H9 (cell line): ENCODE measurements around the gene MTOR. TPM values are rescaled to one million over a fixed set of nuclear protein-coding genes. Genes with fewer than 3 reads are reported as not detected.

ENCODE experiments used
- DNase-seq: peaks from one replicate; pipeline ENCODE4 v3.0.0-alpha.2; 2017
- H2AFZ ChIP-seq: one replicate; pipeline ENCODE4 v1.6.1; 2013; ENCODE audit warnings: mild to moderate bottlenecking, low read length, control low read depth, moderate library complexity
- H2AK5ac ChIP-seq: 2 replicates; pipeline ENCODE4 v1.6.1; 2013; ENCODE audit warnings: low read length, control low read depth, mixed read lengths; ENCODE audit not compliant: insufficient read length
- H2BK120ac ChIP-seq: one replicate; pipeline ENCODE4 v1.6.1; 2013; ENCODE audit warnings: low read depth, mild to moderate bottlenecking, low read length, control low read depth, inconsistent platforms; ENCODE audit not compliant: poor library complexity, severe bottlenecking
- H2BK12ac ChIP-seq: 2 replicates; pipeline ENCODE4 v1.6.1; 2013; ENCODE audit warnings: low read length, control low read depth, mixed read lengths, low read depth; ENCODE audit not compliant: insufficient read length
- H2BK15ac ChIP-seq: 2 replicates; pipeline ENCODE4 v1.6.1; 2013; ENCODE audit warnings: low read depth, low read length, control low read depth
- H2BK20ac ChIP-seq: one replicate; pipeline ENCODE4 v1.6.1; 2013; ENCODE audit warnings: low read depth, mild to moderate bottlenecking, low read length, control low read depth, inconsistent platforms; ENCODE audit not compliant: poor library complexity, severe bottlenecking
- H2BK5ac ChIP-seq: 2 replicates; pipeline ENCODE4 v1.6.1; 2013; ENCODE audit warnings: low read length, control low read depth, mixed read lengths; ENCODE audit not compliant: insufficient read length
- H3K14ac ChIP-seq: 2 replicates; pipeline ENCODE4 v1.6.1; 2013; ENCODE audit warnings: low read length, control low read depth; ENCODE audit not compliant: insufficient read depth
- H3K18ac ChIP-seq: 2 replicates; pipeline ENCODE4 v1.6.1; 2013; ENCODE audit warnings: low read depth, mild to moderate bottlenecking, mixed read lengths, low read length, control low read depth; ENCODE audit not compliant: insufficient read length
- H3K23ac ChIP-seq: 2 replicates; pipeline ENCODE4 v1.6.1; 2013; ENCODE audit warnings: low read length, control low read depth, mixed read lengths, low read depth; ENCODE audit not compliant: insufficient read length
- H3K23me2 ChIP-seq: 2 replicates; pipeline ENCODE4 v1.6.1; 2013; ENCODE audit warnings: low read depth, mild to moderate bottlenecking, mixed read lengths, low read length, control low read depth; ENCODE audit not compliant: insufficient read length, poor library complexity, severe bottlenecking
- H3K27ac ChIP-seq: 2 replicates; pipeline ENCODE4 v1.5.1; 2013; ENCODE audit warnings: low read length, control low read depth, mixed read lengths, low read depth; ENCODE audit not compliant: insufficient read length
- H3K27me3 ChIP-seq: 2 replicates; pipeline ENCODE4 v1.6.1; 2013; ENCODE audit warnings: low read length, control low read depth, inconsistent platforms; ENCODE audit not compliant: insufficient read depth
- H3K4ac ChIP-seq: 2 replicates; pipeline ENCODE4 v1.6.1; 2013; ENCODE audit warnings: low read depth, mild to moderate bottlenecking, control low read depth, inconsistent platforms, low read length, moderate library complexity
- H3K4me1 ChIP-seq: 2 replicates; pipeline ENCODE4 v1.6.1; 2013; ENCODE audit warnings: low read length, control low read depth, inconsistent platforms; ENCODE audit not compliant: insufficient read depth
- H3K4me2 ChIP-seq: 2 replicates; pipeline ENCODE4 v1.6.1; 2013; ENCODE audit warnings: low read length, control low read depth, mixed read lengths; ENCODE audit not compliant: insufficient read length, insufficient read depth
- H3K56ac ChIP-seq: 2 replicates; pipeline ENCODE4 v1.6.1; 2013; ENCODE audit warnings: low read depth, mild to moderate bottlenecking, mixed read lengths, low read length, control low read depth; ENCODE audit not compliant: insufficient read length
- H3K79me1 ChIP-seq: 2 replicates; pipeline ENCODE4 v1.6.1; 2013; ENCODE audit warnings: low read depth, mild to moderate bottlenecking, moderate library complexity, low read length, control low read depth, inconsistent platforms; ENCODE audit not compliant: insufficient read depth, poor library complexity, severe bottlenecking
- H3K79me2 ChIP-seq: 2 replicates; pipeline ENCODE4 v1.6.1; 2013; ENCODE audit warnings: low read length, control low read depth, inconsistent platforms; ENCODE audit not compliant: insufficient read depth
- H3K9ac ChIP-seq: 2 replicates; pipeline ENCODE4 v1.6.1; 2013; ENCODE audit warnings: low read length, control low read depth, mixed read lengths; ENCODE audit not compliant: insufficient read length; ENCODE audit errors: extremely low read depth
- H3K9me3 ChIP-seq: one replicate; pipeline ENCODE4 v1.6.1; 2013; ENCODE audit warnings: low read depth, low read length, inconsistent platforms; ENCODE audit not compliant: control insufficient read depth
- H3T11ph ChIP-seq: one replicate; pipeline ENCODE4 v1.6.1; 2013; ENCODE audit warnings: mild to moderate bottlenecking, low read length, control low read depth, inconsistent platforms
- H4K20me1 ChIP-seq: one replicate; pipeline ENCODE4 v1.6.1; 2013; ENCODE audit not compliant: control insufficient read depth, insufficient read length, insufficient read depth
- H4K5ac ChIP-seq: 2 replicates; pipeline ENCODE4 v1.6.1; 2013; ENCODE audit warnings: low read depth, mild to moderate bottlenecking, mixed read lengths, low read length, control low read depth; ENCODE audit not compliant: insufficient read length
- H4K8ac ChIP-seq: replicated peaks from 2 replicates; pipeline ENCODE4 v1.6.1; 2013; ENCODE audit warnings: low read length, control low read depth, mixed read lengths, low read depth; ENCODE audit not compliant: insufficient read length
- H4K91ac ChIP-seq: 2 replicates; pipeline ENCODE4 v1.6.1; 2013; ENCODE audit warnings: low read depth, mild to moderate bottlenecking, moderate library complexity, mixed read lengths, low read length, control low read depth; ENCODE audit not compliant: insufficient read length
- H3K27ac Mint-ChIP-seq, 3 experiments: 2 replicates in 2 of 3; 3 replicates in 1 of 3; pipeline ENCODE4 v1.8.0; 2020 to 2021; ENCODE audit warnings: mixed read lengths in 3 of 3, mild to moderate bottlenecking in 1 of 3, moderate library complexity in 1 of 3
- H3K27me3 Mint-ChIP-seq: 2 replicates; pipeline ENCODE4 v1.8.0; 2021; ENCODE audit warnings: low read depth, mild to moderate bottlenecking, moderate library complexity, mixed read lengths
- H3K36me3 Mint-ChIP-seq, 3 experiments: 2 replicates in 2 of 3; 3 replicates in 1 of 3; pipeline ENCODE4 v1.8.0; 2020 to 2021; ENCODE audit warnings: low read depth in 3 of 3, mixed read lengths in 3 of 3; ENCODE audit not compliant: insufficient read depth in 1 of 3
- H3K4me1 Mint-ChIP-seq, 2 experiments: 2 replicates each; pipeline ENCODE4 v1.8.0; 2020; ENCODE audit warnings: mixed read lengths in 2 of 2
- H3K4me3 Mint-ChIP-seq, 2 experiments: 2 replicates in 1 of 2; 3 replicates in 1 of 2; pipeline ENCODE4 v1.8.0; 2020 to 2021; ENCODE audit warnings: mild to moderate bottlenecking in 2 of 2, mixed read lengths in 2 of 2, moderate library complexity in 1 of 2
- H3K9me3 Mint-ChIP-seq, 2 experiments: 2 replicates in 1 of 2; 3 replicates in 1 of 2; pipeline ENCODE4 v1.8.0; 2020; ENCODE audit warnings: mild to moderate bottlenecking in 2 of 2, mixed read lengths in 2 of 2, moderate library complexity in 1 of 2
- CTCF ChIP-seq: fragments of 200-600 bp; sonication (generic); conservative IDR thresholded peaks from 3 replicates; pipeline ENCODE4 v1.8.0; 2021; ENCODE audit warnings: antibody characterized with exemption, mild to moderate bottlenecking
- WGBS: extraction: QIAGEN DNeasy Blood & Tissue Kit; methylation state at CpG from one replicate; pipeline ENCODE4 v1.1.7; 2013; ENCODE audit warnings: missing lambda C conversion rate, low lambda C conversion rate, mixed read lengths; ENCODE audit not compliant: insufficient read length; ENCODE audit errors: extremely low coverage; 5-methylcytosine and 5-hydroxymethylcytosine counted together
- total RNA-seq: library from RNA; stranded (reverse); gene quantifications from 2 replicates; pipeline ENCODE4 v1.2.1, GENCODE V29; 2021

The MTOR gene
- total RNA-seq, 1 experiment from 2014 or later, result 67.5 TPM

- Histone ChIP-seq H3K9ac (no peak overlapping the region), H3K4ac (no peak overlapping the region), H4K20me1 (no peaks in the 10 kb centered on the region), H3K27me3 (no peaks in the 10 kb centered on the region), H3T11ph (no peak overlapping the region), H2BK5ac (no peak overlapping the region), H3K23ac (no peak overlapping the region), H3K27ac (no peak overlapping the region), H3K18ac (no peak overlapping the region), H3K23me2 (no peaks in the 10 kb centered on the region), H2AK5ac (no peak overlapping the region), H2BK12ac (no peak overlapping the region), H3K79me2 (no peaks in the 10 kb centered on the region), H3K9me3 (no peaks in the 10 kb centered on the region), H4K91ac (no peak overlapping the region), H3K14ac (no peak overlapping the region), H2BK15ac (no peak overlapping the region), H3K79me1 (no peaks in the 10 kb centered on the region), H3K4me1 (no peaks in the 10 kb centered on the region), H2BK120ac (no peak overlapping the region), H2AFZ (no peak overlapping the region), H3K56ac (no peak overlapping the region), H4K8ac (no peak overlapping the region), H4K5ac (no peak overlapping the region), H2BK20ac (no peak overlapping the region), H3K4me2 (no peak overlapping the region)
- WGBS, result no CpG with 5 or more reads among the region's 11 CpGs
- no peak for DNase-seq
- Mint-ChIP-seq H3K27me3 (no peaks in the 10 kb centered on the region), H3K4me3 (no peak overlapping the region), H3K36me3 (peaks cover 50 to 91% (median 82%) of the 10 kb centered on the region in 3 experiments), H3K4me1 (peaks cover 2 to 5% of the 10 kb centered on the region in 2 experiments; a peak in 1 of 4 replicates), H3K27ac (no peak overlapping the region; a peak in 1 of 7 replicates), H3K9me3 (no peaks in the 10 kb centered on the region)
- TF ChIP-seq CTCF, result no peak
Observed at GRCh38 chr1:11070876-11071275, 191.5 kb downstream of the MTOR start.
